IPS DF 6.9 (cell line): ENCODE data around the gene GPR78.
"Not testable (repeated sequence)": the region's sequence is repeated elsewhere in the genome, so short reads cannot be mapped to it uniquely, and the experiment has no call there.

Experiments used
- DNase-seq: peaks from one replicate; pipeline ENCODE4 v3.0.0-alpha.2; 2013; ENCODE audit warnings: low read depth, low spot score
- H3K27ac ChIP-seq: one replicate; pipeline ENCODE4 v1.5.1; 2013; ENCODE audit warnings: low read length, control low read depth
- H3K27me3 ChIP-seq: 2 replicates; pipeline ENCODE4 v1.6.1; 2013; ENCODE audit warnings: mild to moderate bottlenecking, low read length; ENCODE audit not compliant: control insufficient read depth, insufficient read depth
- H3K36me3 ChIP-seq: 2 replicates; pipeline ENCODE4 v1.6.1; 2013; ENCODE audit warnings: low read length; ENCODE audit not compliant: control insufficient read depth, insufficient read depth
- H3K4me1 ChIP-seq: 2 replicates; pipeline ENCODE4 v1.6.1; 2013; ENCODE audit warnings: low read length; ENCODE audit not compliant: control insufficient read depth, insufficient read depth
- H3K4me3 ChIP-seq: 2 replicates; pipeline ENCODE4 v1.5.1; 2013; ENCODE audit warnings: mild to moderate bottlenecking, low read length
- H3K9me3 ChIP-seq: 2 replicates; pipeline ENCODE4 v1.6.1; 2013; ENCODE audit warnings: low read length, inconsistent platforms; ENCODE audit not compliant: control insufficient read depth, insufficient read depth
- WGBS: extraction: QIAGEN DNeasy Blood & Tissue Kit; methylation state at CpG from one replicate; pipeline ENCODE4 v1.1.7; 2013; ENCODE audit warnings: mixed read lengths, missing lambda C conversion rate; ENCODE audit not compliant: insufficient read length, insufficient coverage; 5-methylcytosine and 5-hydroxymethylcytosine counted together

The GPR78 gene

GRCh38 chr4:8568068-8568668 is 12.0 kb upstream of the GPR78 start:
- no CpG with 5 or more reads among the region's 5 CpGs for WGBS
- Histone ChIP-seq H3K36me3 (no peaks in the 10 kb centered on the region), H3K27ac (peak overlapping the region; percentile 91), H3K9me3 (no peaks in the 10 kb centered on the region), H3K4me3 (no peak overlapping the region), H3K4me1 (no peaks in the 10 kb centered on the region; the same call in 1 of the 2 replicates), H3K27me3 (no peaks in the 10 kb centered on the region)
- DNase-seq, result no peak

GRCh38 chr4:8570201-8570600 is 10.0 kb upstream of the GPR78 start:
- no peak for DNase-seq
- no peaks in the 10 kb centered on the region for H3K9me3 ChIP-seq
- no CpG with 5 or more reads among the region's 1 CpG for WGBS
- no peak overlapping the region for H3K27ac ChIP-seq
- H3K36me3 ChIP-seq, result no peaks in the 10 kb centered on the region
- H3K4me1 ChIP-seq, result no peaks in the 10 kb centered on the region; the same call in 1 of the 2 replicates
- no peaks in the 10 kb centered on the region for H3K27me3 ChIP-seq
- H3K4me3 ChIP-seq, result no peak overlapping the region

- no peaks in the 10 kb centered on the region for H3K27me3 ChIP-seq
- H3K27ac ChIP-seq, result no peak overlapping the region
- no peaks in the 10 kb centered on the region for H3K36me3 ChIP-seq
- H3K4me3 ChIP-seq, result no peak overlapping the region
- no peaks in the 10 kb centered on the region; the same call in 1 of the 2 replicates for H3K4me1 ChIP-seq
- no CpG with 5 or more reads among the region's 6 CpGs for WGBS
- H3K9me3 ChIP-seq, result no peaks in the 10 kb centered on the region
- DNase-seq, result no peak
These were observed 8.2 kb upstream of the GPR78 start for GRCh38 chr4:8571702-8572685.

GRCh38 chr4:8573266-8573665 is 6.9 kb upstream of the GPR78 start:
- Histone ChIP-seq H3K9me3 (no peaks in the 10 kb centered on the region), H3K4me1 (0 out of 2 replicates have a peak, but pooled peaks cover 2% of the 10 kb centered on the region), H3K4me3 (no peak overlapping the region), H3K36me3 (no peaks in the 10 kb centered on the region), H3K27me3 (no peaks in the 10 kb centered on the region), H3K27ac (no peak overlapping the region)
- WGBS, result no CpG with 5 or more reads among the region's 5 CpGs
- DNase-seq, result no peak

GRCh38 chr4:8574796-8575370 is 5.3 kb upstream of the GPR78 start:
- no peak for DNase-seq
- no peaks in the 10 kb centered on the region for H3K36me3 ChIP-seq
- no CpG with 5 or more reads among the region's 5 CpGs for WGBS
- H3K27ac ChIP-seq, result no peak overlapping the region
- no peak overlapping the region for H3K4me3 ChIP-seq
- H3K4me1 ChIP-seq, result peaks cover 3% of the 10 kb centered on the region; the same call in 1 of the 2 replicates
- no peaks in the 10 kb centered on the region for H3K27me3 ChIP-seq
- H3K9me3 ChIP-seq, result no peaks in the 10 kb centered on the region

GRCh38 chr4:8575457-8575856 is 4.7 kb upstream of the GPR78 start:
- Histone ChIP-seq H3K4me3 (no peak overlapping the region), H3K36me3 (no peaks in the 10 kb centered on the region), H3K27me3 (no peaks in the 10 kb centered on the region), H3K27ac (no peak overlapping the region), H3K9me3 (no peaks in the 10 kb centered on the region), H3K4me1 (peaks cover 3% of the 10 kb centered on the region; the same call in 1 of the 2 replicates)
- WGBS, result no CpG with 5 or more reads among the region's 4 CpGs
- DNase-seq, result no peak

- H3K27ac ChIP-seq, H3K4me3 ChIP-seq, H3K27me3 ChIP-seq, DNase-seq, H3K4me1 ChIP-seq, H3K36me3 ChIP-seq, H3K9me3 ChIP-seq: not testable (repeated sequence)
- no CpG with 5 or more reads among the region's 5 CpGs for WGBS
These were observed 3.6 kb upstream of the GPR78 start for GRCh38 chr4:8576591-8576990.

GRCh38 chr4:8577046-8577445 is 3.1 kb upstream of the GPR78 start:
- Histone ChIP-seq H3K27ac (no peak overlapping the region), H3K4me1 (peaks cover 7% of the 10 kb centered on the region), H3K4me3 (no peak overlapping the region), H3K9me3 (no peaks in the 10 kb centered on the region), H3K27me3 (peaks cover 3% of the 10 kb centered on the region; the same call in 1 of the 2 replicates), H3K36me3 (peaks cover 4% of the 10 kb centered on the region; the same call in 1 of the 2 replicates)
- no CpG with 5 or more reads among the region's 8 CpGs for WGBS
- DNase-seq, result no peak

- WGBS, result no CpG with 5 or more reads among the region's 4 CpGs
- peaks cover 7% of the 10 kb centered on the region for H3K4me1 ChIP-seq
- no peak for DNase-seq
- peaks cover 3% of the 10 kb centered on the region; the same call in 1 of the 2 replicates for H3K27me3 ChIP-seq
- H3K4me3 ChIP-seq, result no peak overlapping the region
- H3K9me3 ChIP-seq, result no peaks in the 10 kb centered on the region
- peaks cover 4% of the 10 kb centered on the region; the same call in 1 of the 2 replicates for H3K36me3 ChIP-seq
- no peak overlapping the region for H3K27ac ChIP-seq
These were observed 2.2 kb upstream of the GPR78 start for GRCh38 chr4:8577972-8578371.

GRCh38 chr4:8578717-8579116 is 1.5 kb upstream of the GPR78 start:
- no peak for DNase-seq
- H3K9me3 ChIP-seq, result no peaks in the 10 kb centered on the region
- H3K4me1 ChIP-seq, result peaks cover 7% of the 10 kb centered on the region
- peaks cover 3% of the 10 kb centered on the region; the same call in 1 of the 2 replicates for H3K27me3 ChIP-seq
- peaks cover 4% of the 10 kb centered on the region; the same call in 1 of the 2 replicates for H3K36me3 ChIP-seq
- no peak overlapping the region for H3K4me3 ChIP-seq
- no CpG with 5 or more reads among the region's 3 CpGs for WGBS
- H3K27ac ChIP-seq, result no peak overlapping the region
